Endothelial cell of umbilical vein (primary cell): Measurements from ENCODE around the gene DMXL1. TPM values are rescaled to one million over a fixed set of nuclear protein-coding genes. Genes with fewer than 3 reads are reported as not detected.

Experiments used
- BruUV-seq: library from RNA; stranded (reverse); fragments of 400-500 nt; replicated peaks from 2 replicates; lab custom pipeline; 2021; lab: Mats Ljungman, UMichigan
- CTCF ChIA-PET: fragments of 300-600, 350-600 bp; sonication (Branson Sonifier 250); formaldehyde crosslinking; loops from one replicate; lab custom pipeline; 2021; ENCODE audit warnings: antibody characterized with exemption, inconsistent platforms; lab: Charles Lee
- POLR2A ChIA-PET: fragments of 300-600, 350-600 bp; sonication (Branson Sonifier 250); formaldehyde crosslinking; loops from one replicate; lab custom pipeline; 2021; ENCODE audit warnings: antibody characterized with exemption, inconsistent platforms; lab: Charles Lee
- DNase-seq: peaks from one replicate; pipeline ENCODE4 v3.0.0-alpha.2; 2011; ENCODE audit warnings: low read depth, low spot score
- FAIRE-seq: peaks from 2 replicates; lab custom pipeline; 2011; peaks lifted over from hg19 to GRCh38; lab: Jason Lieb, UNC
- H2AFZ ChIP-seq: 2 replicates; pipeline ENCODE4 v1.6.0; 2012; ENCODE audit warnings: low read depth, low read length, control low read depth, inconsistent platforms
- H3K27ac ChIP-seq: 2 replicates; pipeline ENCODE4 v1.5.1; 2011; ENCODE audit warnings: low read depth, mild to moderate bottlenecking, control low read depth, low read length, moderate library complexity; ENCODE audit not compliant: insufficient read depth
- H3K27me3 ChIP-seq, 2 experiments: 2 replicates each; pipeline versions ENCODE4 v1.6.0 to v1.6.1; 2011; ENCODE audit warnings: low read length in 2 of 2, mixed read lengths in 1 of 2; ENCODE audit not compliant: control insufficient read depth in 2 of 2, insufficient read depth in 2 of 2
- H3K36me3 ChIP-seq, 2 experiments: 2 replicates in 1 of 2; 3 replicates in 1 of 2; pipeline ENCODE4 v1.5.1; 2011; ENCODE audit warnings: low read length in 2 of 2, mild to moderate bottlenecking in 1 of 2, moderate library complexity in 1 of 2; ENCODE audit not compliant: control insufficient read depth in 2 of 2, insufficient read depth in 2 of 2; ENCODE audit errors: extremely low read depth in 1 of 2
- H3K4me1 ChIP-seq: 3 replicates; pipeline ENCODE4 v1.5.1; 2011; ENCODE audit warnings: mild to moderate bottlenecking, low read length; ENCODE audit not compliant: control insufficient read depth, insufficient read depth; ENCODE audit errors: extremely low read depth
- H3K4me2 ChIP-seq: 2 replicates; pipeline ENCODE4 v1.6.1; 2011; ENCODE audit warnings: low read length, control low read depth, mixed read lengths; ENCODE audit not compliant: insufficient read depth
- H3K4me3 ChIP-seq, 3 experiments: fragments of 200-600 bp in 1 of 3; sonication (generic), shearing (Covaris generic) in 1 of 3; replicated peaks in 1 of 3; 2 replicates each; pipeline ENCODE4 v1.5.1; 2011 to 2016; ENCODE audit warnings: control low read depth in 3 of 3, low read length in 3 of 3, mild to moderate bottlenecking in 2 of 3, inconsistent platforms in 1 of 3, low read depth in 1 of 3, moderate library complexity in 1 of 3; ENCODE audit not compliant: insufficient read depth in 1 of 3
- H3K79me2 ChIP-seq: 2 replicates; pipeline ENCODE4 v1.6.0; 2012; ENCODE audit warnings: low read length, inconsistent platforms; ENCODE audit not compliant: control insufficient read depth, insufficient read depth
- H3K9ac ChIP-seq: replicated peaks from 2 replicates; pipeline ENCODE3; 2011; ENCODE audit warnings: low read length, control low read depth; ENCODE audit not compliant: insufficient read depth; ENCODE audit errors: extremely low read depth
- H3K9me1 ChIP-seq: replicated peaks from 3 replicates; pipeline ENCODE4 v1.6.0; 2011; ENCODE audit warnings: mild to moderate bottlenecking, low read length; ENCODE audit not compliant: control insufficient read depth, insufficient read depth; ENCODE audit errors: extremely low read depth
- H3K9me3 ChIP-seq: replicated peaks from 2 replicates; pipeline ENCODE4 v1.5.1; 2012; ENCODE audit warnings: low read length, inconsistent platforms; ENCODE audit not compliant: control insufficient read depth, insufficient read depth
- H4K20me1 ChIP-seq: replicated peaks from 2 replicates; pipeline ENCODE3; 2011; ENCODE audit warnings: mild to moderate bottlenecking, low read length; ENCODE audit not compliant: control insufficient read depth, insufficient read depth; ENCODE audit errors: extremely low read depth
- EZH2 ChIP-seq: IDR thresholded peaks from 2 replicates; pipeline ENCODE4 v1.6.1; 2012; ENCODE audit warnings: borderline replicate concordance, low read depth, mild to moderate bottlenecking, moderate library complexity, low read length, inconsistent platforms; ENCODE audit not compliant: severe bottlenecking
- FOS ChIP-seq: IDR thresholded peaks from 2 replicates; pipeline ENCODE4 v1.6.1; 2011; ENCODE audit warnings: mild to moderate bottlenecking, low read length, moderate library complexity, borderline replicate concordance; ENCODE audit not compliant: insufficient read depth
- GATA2 ChIP-seq: IDR thresholded peaks from 2 replicates; pipeline ENCODE4 v1.7.0; 2011; ENCODE audit warnings: low read depth, mild to moderate bottlenecking, moderate library complexity, mixed read lengths, low read length; ENCODE audit not compliant: insufficient read length, insufficient read depth
- JUN ChIP-seq: IDR thresholded peaks from 2 replicates; pipeline ENCODE4 v1.6.1; 2011; ENCODE audit warnings: borderline replicate concordance, low read depth; ENCODE audit not compliant: insufficient read length, insufficient read depth
- MYC ChIP-seq: IDR thresholded peaks from one replicate; pipeline ENCODE4 v1.6.1; 2011; ENCODE audit warnings: mild to moderate bottlenecking, low read depth, low read length
- POLR2A ChIP-seq: IDR thresholded peaks from 2 replicates; pipeline ENCODE4 v1.6.1; 2012; ENCODE audit warnings: low read depth, mild to moderate bottlenecking, control low read depth, low read length
- POLR2AphosphoS5 ChIP-seq: IDR thresholded peaks from 2 replicates; pipeline ENCODE4 v1.6.1; 2012; ENCODE audit warnings: low read depth, mild to moderate bottlenecking, control low read depth, low read length, moderate library complexity; ENCODE audit not compliant: insufficient read depth
- dilution Hi-C: fragments of 300-500 bp; cut with MboI; formaldehyde crosslinking; loops from one replicate; pipeline ENCODE4 v1.15.0; 2019; ENCODE audit warnings: low sequenced_read_pairs; ENCODE audit not compliant: extremely low pct_ligation_motif_present
- intact Hi-C: fragments of 100-400 bp; cut with micrococcal nuclease; formaldehyde crosslinking; loops from one replicate; pipeline ENCODE4 v1.10.0; 2022
- polyA plus RNA-seq, 4 experiments: library from polyadenylated mRNA; depleted of rRNA in 3 of 4; stranded (reverse) in 3 of 4; unstranded in 1 of 4; fragments of >200 nt; gene quantifications; 2 replicates each; pipeline versions ENCODE4 v1.2.1 to v1.2.3, GENCODE V29; 2011 to 2012; ENCODE audit warnings: missing spikeins in 1 of 4
- total RNA-seq: library from RNA; stranded (reverse); gene quantifications from 2 replicates; pipeline ENCODE4 v1.2.3, GENCODE V29; 2021
- TF ChIP-seq, protein P1 (sequence below), 2 donors: IDR thresholded peaks; 1 replicate in 1 of 2; 2 replicates in 1 of 2; pipeline ENCODE4 v1.5.1; 2011; ENCODE audit warnings: low read length in 2 of 2, mild to moderate bottlenecking in 2 of 2, moderate library complexity in 2 of 2, control low read depth in 1 of 2, inconsistent platforms in 1 of 2, low read depth in 1 of 2; ENCODE audit not compliant: insufficient read depth in 1 of 2; ENCODE audit errors: extremely low read depth in 1 of 2
- TF ChIP-seq, protein P2 (sequence below): IDR thresholded peaks from 2 replicates; pipeline ENCODE4 v1.6.1; 2011; ENCODE audit not compliant: insufficient read depth, insufficient read length

The DMXL1 gene
- total and polyA plus RNA-seq, 2 donors (not counting 3 experiments of a cell fraction or from before 2014, with no cell fraction given): 5.4 to 24.7 TPM

GRCh38 chr5:119063579-119064379, 7.1 kb upstream of the DMXL1 start:
- Histone ChIP-seq H3K9me3 (no peaks in the 10 kb centered on the region), H3K9me1 (no peaks in the 10 kb centered on the region), H2AFZ (no peak overlapping the region), H3K4me1 (no peaks in the 10 kb centered on the region), H3K27ac (no peak overlapping the region), H3K9ac (no peak overlapping the region), H3K4me2 (no peak overlapping the region), H4K20me1 (no peaks in the 10 kb centered on the region), H3K79me2 (no peaks in the 10 kb centered on the region), H3K27me3 (no peaks in the 10 kb centered on the region), H3K36me3 (no peaks in the 10 kb centered on the region), H3K4me3 (no peak overlapping the region)
- BruUV-seq: no TSS peak
- no peak for FAIRE-seq
- CTCF ChIA-PET: no interaction called here
- DNase-seq: no peak
- dilution Hi-C loops (no loop called here), intact Hi-C loops (no loop called here)
- TF ChIP-seq POLR2A (no peak), GATA2 (no peak), JUN (no peak), FOS (no peak), MYC (no peak), POLR2AphosphoS5 (no peak), EZH2 (no peak)
- TF ChIP-seq, protein P1, sequence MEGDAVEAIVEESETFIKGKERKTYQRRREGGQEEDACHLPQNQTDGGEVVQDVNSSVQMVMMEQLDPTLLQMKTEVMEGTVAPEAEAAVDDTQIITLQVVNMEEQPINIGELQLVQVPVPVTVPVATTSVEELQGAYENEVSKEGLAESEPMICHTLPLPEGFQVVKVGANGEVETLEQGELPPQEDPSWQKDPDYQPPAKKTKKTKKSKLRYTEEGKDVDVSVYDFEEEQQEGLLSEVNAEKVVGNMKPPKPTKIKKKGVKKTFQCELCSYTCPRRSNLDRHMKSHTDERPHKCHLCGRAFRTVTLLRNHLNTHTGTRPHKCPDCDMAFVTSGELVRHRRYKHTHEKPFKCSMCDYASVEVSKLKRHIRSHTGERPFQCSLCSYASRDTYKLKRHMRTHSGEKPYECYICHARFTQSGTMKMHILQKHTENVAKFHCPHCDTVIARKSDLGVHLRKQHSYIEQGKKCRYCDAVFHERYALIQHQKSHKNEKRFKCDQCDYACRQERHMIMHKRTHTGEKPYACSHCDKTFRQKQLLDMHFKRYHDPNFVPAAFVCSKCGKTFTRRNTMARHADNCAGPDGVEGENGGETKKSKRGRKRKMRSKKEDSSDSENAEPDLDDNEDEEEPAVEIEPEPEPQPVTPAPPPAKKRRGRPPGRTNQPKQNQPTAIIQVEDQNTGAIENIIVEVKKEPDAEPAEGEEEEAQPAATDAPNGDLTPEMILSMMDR (IDR thresholded peaks at IDR 0.05; ENCODE audit: extremely low read depth in 1 of 2, insufficient read depth in 1 of 2, low read depth in 1 of 2, low read length in 2 of 2): no peak
- TF ChIP-seq, protein P2, sequence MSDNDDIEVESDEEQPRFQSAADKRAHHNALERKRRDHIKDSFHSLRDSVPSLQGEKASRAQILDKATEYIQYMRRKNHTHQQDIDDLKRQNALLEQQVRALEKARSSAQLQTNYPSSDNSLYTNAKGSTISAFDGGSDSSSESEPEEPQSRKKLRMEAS: no peak
- POLR2A ChIA-PET: no interaction called here
